GM21723 (cell line): ENCODE measurements around the gene OXCT1.

Source experiments
- ATAC-seq: cut with Tn5 transposase; IDR thresholded peaks from one replicate; pipeline ENCODE4 v1.9.1; 2021; ENCODE audit warnings: mild to moderate bottlenecking, moderate library complexity; ENCODE audit not compliant: unreplicated experiment

The OXCT1 gene

GRCh38 chr5:41869724-41870626 is at the start of gene OXCT1:
Gene OXCT1 (minus strand): TSS chr5:41870425. CDS start chr5:41870358, 67 bp downstream.
- peak; percentile 92 for ATAC-seq

GRCh38 chr5:41918105-41918504 is 47.9 kb upstream of the OXCT1 start:
- ATAC-seq, result peak; percentile 72

GRCh38 chr5:41908374-41909079 is 38.3 kb upstream of the OXCT1 start:
- no peak for ATAC-seq

- ATAC-seq, result no peak
These were observed 35.9 kb upstream of the OXCT1 start for GRCh38 chr5:41906151-41906550.

GRCh38 chr5:41903892-41904799 is 33.9 kb upstream of the OXCT1 start, which contains the start of gene RIMOC1:
Gene RIMOC1 (plus strand): TSS chr5:41904344. CDS start chr5:41904368, 24 bp downstream.
- peak; percentile 99 for ATAC-seq

GRCh38 chr5:41903382-41903891 is 33.2 kb upstream of the OXCT1 start:
- no peak for ATAC-seq

GRCh38 chr5:41896230-41896629 is 26.0 kb upstream of the OXCT1 start:
- no peak for ATAC-seq

GRCh38 chr5:41893074-41893851 is 23.0 kb upstream of the OXCT1 start:
- peak; percentile 82 for ATAC-seq

- ATAC-seq, result no peak
These were observed 21.8 kb upstream of the OXCT1 start for GRCh38 chr5:41892031-41892430.

- no peak for ATAC-seq
These were observed 21.0 kb upstream of the OXCT1 start for GRCh38 chr5:41891066-41891707.

GRCh38 chr5:41885286-41885685 is 15.1 kb upstream of the OXCT1 start:
- ATAC-seq, result no peak

- ATAC-seq, result no peak
These were observed 13.7 kb upstream of the OXCT1 start for GRCh38 chr5:41883936-41884335.

- ATAC-seq, result no peak
These were observed 13.0 kb upstream of the OXCT1 start for GRCh38 chr5:41883243-41883642.

- ATAC-seq, result no peak
These were observed 12.5 kb upstream of the OXCT1 start for GRCh38 chr5:41882765-41883164.

- no peak for ATAC-seq
These were observed 8.6 kb upstream of the OXCT1 start for GRCh38 chr5:41878643-41879478.

- ATAC-seq, result no peak
These were observed 7.9 kb upstream of the OXCT1 start for GRCh38 chr5:41878173-41878572.

GRCh38 chr5:41877408-41877807 is 7.2 kb upstream of the OXCT1 start:
- no peak for ATAC-seq

GRCh38 chr5:41876678-41877077 is 6.5 kb upstream of the OXCT1 start:
- no peak for ATAC-seq

- ATAC-seq, result no peak
These were observed 4.9 kb upstream of the OXCT1 start for GRCh38 chr5:41875121-41875520.
